HG02642 (cell line): ENCODE results near the gene ALAS2.
"Not testable (repeated sequence)": the region's sequence is repeated elsewhere in the genome, so short reads cannot be mapped to it uniquely, and the experiment has no call there.

Experiments
- ATAC-seq: cut with Tn5 transposase; IDR thresholded peaks from one replicate; pipeline ENCODE4 v1.9.1; 2021; ENCODE audit warnings: mild to moderate bottlenecking; ENCODE audit not compliant: unreplicated experiment, poor library complexity

ALAS2 gene, protein sequence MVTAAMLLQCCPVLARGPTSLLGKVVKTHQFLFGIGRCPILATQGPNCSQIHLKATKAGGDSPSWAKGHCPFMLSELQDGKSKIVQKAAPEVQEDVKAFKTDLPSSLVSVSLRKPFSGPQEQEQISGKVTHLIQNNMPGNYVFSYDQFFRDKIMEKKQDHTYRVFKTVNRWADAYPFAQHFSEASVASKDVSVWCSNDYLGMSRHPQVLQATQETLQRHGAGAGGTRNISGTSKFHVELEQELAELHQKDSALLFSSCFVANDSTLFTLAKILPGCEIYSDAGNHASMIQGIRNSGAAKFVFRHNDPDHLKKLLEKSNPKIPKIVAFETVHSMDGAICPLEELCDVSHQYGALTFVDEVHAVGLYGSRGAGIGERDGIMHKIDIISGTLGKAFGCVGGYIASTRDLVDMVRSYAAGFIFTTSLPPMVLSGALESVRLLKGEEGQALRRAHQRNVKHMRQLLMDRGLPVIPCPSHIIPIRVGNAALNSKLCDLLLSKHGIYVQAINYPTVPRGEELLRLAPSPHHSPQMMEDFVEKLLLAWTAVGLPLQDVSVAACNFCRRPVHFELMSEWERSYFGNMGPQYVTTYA

DNA sequence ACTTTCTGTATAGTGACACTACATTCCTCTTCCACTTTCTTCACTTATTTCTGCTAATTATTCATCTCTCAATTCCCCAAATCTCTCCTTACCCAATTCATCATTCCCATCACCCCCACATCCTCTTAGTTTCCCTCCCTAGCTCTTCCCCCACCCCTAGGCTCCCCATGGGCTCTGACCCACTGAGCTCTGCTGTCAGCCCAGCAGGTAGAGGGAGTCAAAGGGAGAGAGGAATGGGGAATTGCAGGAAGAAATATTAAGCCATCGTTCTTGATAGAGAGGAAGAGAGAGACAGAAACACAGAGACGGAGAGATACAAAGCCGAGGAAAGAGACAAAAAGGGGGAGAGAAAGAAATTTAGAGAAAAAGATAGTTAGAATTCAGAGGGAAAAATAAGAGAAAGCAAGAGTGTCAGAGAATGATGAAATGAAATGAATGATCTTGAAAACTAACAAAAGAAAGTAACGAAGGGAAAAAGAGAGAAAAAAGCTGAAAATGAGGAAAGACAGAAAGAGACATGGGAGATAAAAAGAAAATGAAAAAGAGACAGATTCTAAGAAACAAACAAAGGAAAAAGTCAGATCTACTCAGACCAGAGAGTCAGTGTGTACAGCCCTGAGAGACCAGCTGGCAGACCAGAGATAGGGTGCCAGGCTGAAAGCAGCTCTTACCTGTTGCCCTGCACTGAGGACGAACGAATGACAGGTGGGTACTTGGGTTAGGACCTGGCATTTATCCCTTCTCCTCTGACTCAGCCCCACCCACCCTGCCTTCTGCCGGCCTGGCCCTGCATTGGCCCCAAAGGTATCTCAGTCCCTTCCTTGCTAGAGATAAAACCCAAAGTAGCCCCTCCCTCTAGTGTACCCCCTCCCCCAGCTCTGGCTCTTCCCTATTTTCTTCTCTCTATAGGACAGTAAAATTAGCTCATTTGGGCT is at the start of gene ALAS2:
ALAS2 (minus strand) TSS at position 707 of the 935 bp plus-strand sequence. CDS start 4,977 bp downstream, outside the sequence.
- no peak for ATAC-seq

DNA sequence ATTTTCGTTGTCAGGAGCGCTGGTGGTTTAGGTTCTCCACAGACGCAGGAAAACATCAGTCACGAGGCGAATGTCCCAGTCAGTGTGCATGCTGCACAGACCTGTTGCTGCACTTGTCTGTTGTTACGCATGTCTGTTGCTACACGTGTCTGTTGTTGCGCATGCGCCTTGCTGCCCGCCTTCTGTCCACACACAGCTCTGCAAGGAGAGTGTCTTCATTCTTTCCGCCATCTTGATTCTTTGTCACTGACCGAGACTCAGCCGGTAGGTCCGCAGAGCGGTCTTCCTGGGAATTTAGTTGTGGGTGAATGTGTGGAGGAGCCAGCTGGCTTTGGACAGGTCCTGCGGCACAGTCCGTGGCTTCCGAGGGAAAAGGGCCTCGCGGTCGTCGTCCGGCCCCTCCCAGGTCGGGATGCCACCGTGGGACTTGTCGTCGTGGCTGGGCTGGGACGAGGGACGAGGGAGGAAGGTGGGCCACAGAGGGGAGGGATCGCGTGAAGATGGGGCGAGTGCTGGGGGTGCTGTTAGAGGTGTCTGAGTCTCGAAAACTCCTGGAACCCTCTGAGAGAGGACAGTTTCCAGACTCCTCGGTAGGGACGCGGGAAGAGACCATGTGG is 44.2 kb upstream of the ALAS2 start, which contains the start of gene PAGE2B:
PAGE2B (plus strand) TSS at position 180 of the 617 bp plus-strand sequence. CDS start 1,012 bp downstream, outside the sequence.
- ATAC-seq, result no peak

DNA sequence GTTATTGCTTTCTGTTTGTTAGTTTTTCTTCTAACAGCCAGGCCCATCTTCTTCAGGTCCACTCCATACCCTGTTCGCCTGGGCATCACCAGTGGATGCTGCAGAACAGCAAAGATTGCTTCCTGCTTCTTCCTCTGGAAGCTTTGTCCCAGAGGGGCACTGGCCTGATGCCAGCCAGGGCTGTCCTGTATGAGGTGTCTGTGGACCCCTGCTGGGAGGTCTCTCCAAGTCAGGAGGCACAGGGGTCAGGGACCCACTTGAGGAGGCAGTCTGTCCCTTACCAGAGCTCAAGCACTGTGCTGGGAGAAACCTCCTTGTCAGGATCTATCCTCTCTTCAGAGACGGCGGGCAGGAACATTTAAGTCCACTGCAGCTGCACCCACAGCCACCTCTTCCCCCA is 41.5 kb upstream of the ALAS2 start:
- no peak for ATAC-seq

DNA sequence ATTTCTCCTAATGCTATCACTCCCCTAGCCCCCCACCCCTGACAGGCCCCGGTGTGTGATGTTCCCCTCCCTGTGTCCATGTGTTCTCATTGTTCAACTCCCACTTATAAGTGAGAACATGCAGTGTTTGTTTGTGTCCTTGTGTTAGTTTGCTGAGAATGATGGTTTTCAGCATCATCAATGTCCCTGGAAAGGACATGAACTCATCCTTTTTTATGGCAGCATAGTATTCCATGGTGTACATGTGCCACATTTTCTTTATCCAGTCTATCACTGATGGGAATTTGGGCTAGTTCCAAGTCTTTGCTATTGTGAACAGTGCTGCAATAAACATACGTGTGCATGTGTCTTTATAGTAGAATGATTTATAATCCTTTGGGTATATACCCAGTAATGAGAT is 36.4 kb upstream of the ALAS2 start:
- not testable (repeated sequence) for ATAC-seq

DNA sequence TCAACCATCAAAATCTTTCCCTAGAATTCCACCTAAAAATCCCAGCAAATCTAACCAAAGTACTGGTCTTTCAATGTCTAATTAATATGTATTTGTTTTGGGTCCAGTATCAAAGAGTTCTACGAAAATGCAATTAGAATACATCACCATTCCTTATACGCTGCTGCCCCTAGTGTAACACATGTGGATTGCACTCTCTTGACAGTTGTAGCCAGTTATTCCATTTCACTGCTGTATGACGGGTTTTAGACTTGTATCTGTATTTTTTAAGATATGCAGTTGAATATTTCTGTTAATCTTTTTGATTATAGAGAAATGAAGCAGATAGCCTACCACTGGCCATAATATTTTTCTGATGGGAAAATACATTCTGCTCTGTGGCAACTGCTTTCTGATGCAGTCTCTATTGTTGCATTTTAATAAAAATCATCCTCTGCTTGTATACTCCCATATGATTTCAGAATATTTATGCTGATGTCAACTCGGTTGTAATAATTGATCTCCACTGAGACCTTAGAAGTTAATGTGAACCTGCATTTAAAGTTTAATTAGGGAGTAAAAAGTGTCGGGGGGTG is 27.0 kb upstream of the ALAS2 start:
- ATAC-seq, result no peak

DNA sequence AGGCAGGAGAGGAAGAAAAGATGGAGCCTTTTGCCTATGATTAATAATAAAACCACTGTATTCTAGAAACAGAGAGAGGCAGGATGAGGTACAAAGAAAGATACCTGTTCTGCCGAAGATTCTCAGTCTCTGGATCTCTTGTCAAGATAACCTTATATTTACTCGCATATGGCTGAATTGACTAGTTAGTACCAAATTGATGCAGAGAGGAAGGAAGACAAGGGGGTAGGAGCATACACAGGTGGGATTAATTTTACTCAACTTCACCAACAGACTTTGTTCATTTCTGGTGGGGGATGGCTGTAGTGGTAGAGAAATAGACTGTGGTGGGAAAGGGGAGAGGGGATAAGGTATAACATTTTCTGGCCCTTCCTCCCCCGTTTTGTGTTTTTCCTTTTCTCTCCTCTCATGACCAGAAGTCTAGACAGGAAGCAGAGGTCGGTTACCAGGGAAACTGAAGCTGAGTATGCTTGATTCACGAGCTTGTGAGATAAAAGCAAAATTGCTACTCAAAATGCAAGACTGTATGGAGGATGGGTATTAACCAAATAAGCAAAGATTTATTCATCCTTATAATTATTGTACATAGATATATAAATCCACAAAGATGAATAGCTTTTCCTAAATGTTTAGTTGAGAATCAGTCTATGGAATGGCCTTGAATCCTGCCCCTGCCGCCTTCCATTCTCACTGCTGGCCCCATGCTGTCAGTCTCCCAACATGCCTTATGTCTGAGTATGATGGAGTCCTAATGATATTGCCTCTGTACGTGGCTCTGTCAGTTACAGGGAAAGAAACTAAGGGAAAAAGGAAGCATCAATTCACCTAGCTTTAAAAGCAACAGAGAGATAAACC is 26.3 kb upstream of the ALAS2 start:
- no peak for ATAC-seq

DNA sequence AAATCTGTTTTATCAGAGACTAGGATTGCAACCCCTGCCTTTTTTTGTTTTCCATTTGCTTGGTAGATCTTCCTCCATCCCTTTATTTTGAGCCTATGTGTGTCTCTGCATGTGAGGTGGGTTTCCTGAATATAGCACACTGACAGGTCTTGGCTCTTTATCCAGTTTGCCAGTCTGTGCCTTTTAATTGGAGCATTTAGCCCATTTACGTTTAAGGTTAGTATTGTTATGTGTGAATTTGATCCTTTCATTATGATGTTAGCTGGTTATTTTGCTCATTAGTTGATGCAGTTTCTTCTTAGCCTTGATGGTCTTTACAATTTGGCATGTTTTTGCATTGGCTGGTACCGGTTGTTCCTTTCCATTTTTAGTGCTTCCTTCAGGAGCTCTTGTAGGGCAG is 19.8 kb upstream of the ALAS2 start:
- not testable (repeated sequence) for ATAC-seq

DNA sequence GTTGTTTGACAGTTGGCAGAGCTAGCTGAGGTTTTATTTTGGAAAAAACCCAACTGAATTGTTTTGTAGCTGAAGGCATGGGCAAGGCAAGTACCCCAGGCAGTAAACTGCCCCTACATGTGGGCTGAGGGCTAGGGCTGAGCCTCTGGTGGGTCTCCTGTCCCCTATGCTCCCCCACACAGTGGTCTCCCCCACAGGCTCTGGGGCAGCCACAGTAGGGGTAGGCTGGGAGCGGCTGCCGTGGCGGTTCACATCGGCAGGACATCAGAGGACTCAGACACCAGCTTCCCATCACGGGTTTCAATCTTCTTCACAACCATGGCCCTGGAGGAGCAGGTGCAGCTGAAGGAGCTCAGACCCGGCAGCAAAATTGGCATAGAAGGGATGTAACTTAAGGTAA is 10.7 kb upstream of the ALAS2 start:
- ATAC-seq, result no peak

DNA sequence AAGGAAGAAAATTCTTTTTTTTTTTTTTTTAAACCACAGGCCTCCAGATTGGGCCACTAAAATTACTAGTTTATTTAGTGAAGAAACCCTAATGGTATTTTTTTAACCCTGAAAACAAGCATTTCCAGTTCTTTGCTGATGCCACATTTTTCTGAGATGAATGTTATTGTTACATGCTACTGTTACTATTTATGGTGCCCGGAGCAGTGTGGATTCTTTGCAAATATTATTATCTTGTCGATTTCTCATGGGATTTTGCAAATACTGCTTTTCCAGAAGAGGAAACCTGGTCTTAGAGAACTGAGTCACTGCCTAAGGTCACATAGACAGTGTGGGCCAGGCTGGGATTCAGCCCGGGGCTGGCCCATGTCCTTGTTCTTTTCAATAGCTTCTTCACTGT is 8.7 kb upstream of the ALAS2 start:
- ATAC-seq, result no peak

DNA sequence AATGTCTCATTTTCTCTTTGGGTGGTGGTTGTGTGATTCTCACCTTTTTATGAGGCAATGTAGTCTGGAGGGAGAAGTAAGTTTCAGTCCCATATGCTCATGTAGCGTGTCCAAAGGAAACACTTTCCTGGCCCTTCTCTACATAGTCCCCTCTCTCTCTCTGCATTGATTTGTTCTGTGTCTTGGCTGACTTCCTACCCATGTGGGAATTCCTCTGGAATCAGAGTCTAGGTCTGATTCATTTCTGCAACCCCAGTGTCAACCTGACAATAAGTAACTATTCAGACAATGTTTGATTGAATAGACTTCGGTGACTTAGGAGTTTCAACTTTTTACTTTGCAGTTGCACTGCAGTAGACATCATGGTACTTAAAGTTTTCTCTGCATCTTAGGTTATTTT is 2.7 kb upstream of the ALAS2 start:
- ATAC-seq, result no peak

DNA sequence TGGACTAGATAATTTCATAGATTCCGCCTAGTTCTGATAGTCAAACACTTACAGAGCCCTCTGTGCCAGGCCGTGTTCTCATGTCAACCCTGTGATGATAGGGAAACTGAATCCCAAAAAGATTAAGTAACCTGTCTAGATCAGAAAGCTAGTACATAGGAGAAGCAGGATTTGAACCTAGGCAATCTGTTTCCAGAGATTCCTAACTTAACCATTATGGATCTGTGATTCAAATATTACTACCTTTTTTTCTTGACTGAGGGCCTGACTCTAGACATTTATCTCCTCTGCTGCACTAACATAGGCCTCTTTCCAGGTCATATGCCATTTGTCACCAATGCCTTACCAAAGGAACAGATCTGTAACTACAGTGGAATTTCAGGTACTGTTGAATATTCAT is 1.5 kb downstream of the ALAS2 start:
- no peak for ATAC-seq

DNA sequence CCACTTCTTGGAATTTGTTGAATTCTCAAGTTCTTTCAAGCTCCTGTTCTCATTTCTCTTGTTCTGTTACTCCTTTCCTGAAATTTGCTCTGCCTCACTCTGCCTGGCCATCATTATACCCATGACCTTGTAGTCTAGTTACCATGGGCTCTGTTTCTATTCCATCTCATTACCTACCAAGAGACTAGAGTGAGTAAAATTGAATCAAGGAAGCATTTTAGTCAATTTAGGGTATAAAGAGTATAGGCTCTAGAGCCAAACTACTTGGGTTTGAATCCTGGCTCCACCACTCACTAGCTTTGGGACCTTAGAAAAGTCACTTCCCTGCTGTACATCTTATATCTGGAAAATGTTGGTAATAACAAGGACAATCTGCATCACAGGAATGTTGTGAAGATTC is 2.2 kb downstream of the ALAS2 start:
- no peak for ATAC-seq

DNA sequence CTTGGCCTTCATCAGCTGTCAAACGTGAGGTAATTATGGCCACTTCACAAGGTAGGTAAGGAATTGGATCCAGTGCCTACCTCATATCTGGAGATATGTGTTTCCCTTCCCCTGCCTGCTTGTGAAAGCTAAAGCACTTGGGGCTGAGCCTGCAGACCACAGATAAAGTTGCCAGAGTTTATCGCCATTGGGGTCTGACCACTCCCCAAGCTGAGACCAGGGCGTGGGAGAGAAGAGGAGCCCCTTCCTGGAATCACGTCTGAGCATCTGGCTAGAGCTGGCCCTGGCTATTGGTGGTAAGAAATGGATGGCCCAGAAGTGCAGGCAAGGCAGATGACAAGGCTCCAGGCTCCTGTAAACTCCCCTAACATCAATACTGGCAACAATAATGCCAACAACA is 2.7 kb downstream of the ALAS2 start:
- no peak for ATAC-seq

DNA sequence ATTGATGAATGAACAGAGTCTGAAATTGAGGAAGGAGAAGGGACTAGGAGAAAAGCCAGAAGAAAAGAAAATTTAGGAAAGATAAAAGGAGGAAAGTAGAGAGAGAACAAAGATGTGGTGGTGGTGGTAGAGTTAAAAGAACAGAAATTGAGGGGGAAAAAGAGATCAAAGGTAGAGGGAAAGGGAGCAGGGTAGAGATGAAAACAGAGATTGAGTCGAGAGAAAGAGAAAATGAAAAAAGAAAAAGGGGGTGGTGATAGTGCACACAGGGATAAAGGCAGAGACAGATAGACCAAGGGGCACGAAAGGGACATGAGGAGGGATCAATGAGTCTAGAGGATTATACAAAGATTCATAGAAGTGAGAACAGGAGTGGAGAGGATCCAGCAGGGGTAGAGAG is 3.9 kb downstream of the ALAS2 start:
- no peak for ATAC-seq

DNA sequence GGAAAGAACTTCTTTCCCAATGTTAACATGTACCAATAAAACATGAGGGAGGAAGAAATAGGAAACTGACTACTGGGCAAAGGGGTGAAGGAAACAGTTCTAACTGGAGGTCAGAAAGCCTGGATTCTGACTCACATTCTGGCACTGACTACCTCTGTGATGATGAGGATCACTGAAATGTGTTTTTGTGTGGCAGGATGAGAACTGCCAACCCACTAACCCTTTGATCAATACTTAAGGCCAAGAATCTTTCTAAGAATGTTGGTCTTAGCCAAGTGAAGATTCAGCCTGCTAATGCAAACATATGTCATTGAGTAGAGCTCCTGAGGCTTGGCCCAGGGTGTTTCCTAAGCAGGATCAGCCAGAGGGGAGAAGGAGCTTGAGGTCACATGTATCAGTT is 4.6 kb downstream of the ALAS2 start:
- no peak for ATAC-seq

DNA sequence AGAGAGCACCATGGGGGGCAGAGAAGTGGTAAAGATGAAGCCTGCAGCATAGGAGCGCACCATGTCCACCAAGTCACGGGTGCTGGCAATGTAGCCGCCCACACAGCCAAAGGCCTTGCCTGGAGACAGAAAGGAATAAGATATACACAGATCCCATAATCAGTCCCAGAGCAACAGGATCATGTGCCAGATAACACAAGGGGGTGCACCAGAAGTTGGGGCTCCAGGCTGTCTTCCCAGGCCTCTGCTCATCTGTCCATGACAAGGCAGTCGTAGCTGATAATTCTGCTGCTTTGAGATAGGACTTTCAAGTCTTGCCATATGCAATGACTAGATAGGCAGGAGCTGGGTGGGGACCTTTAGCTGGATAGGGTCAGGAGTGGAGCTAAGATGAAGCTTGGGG is 15.9 kb downstream of the ALAS2 start:
- ATAC-seq, result no peak

DNA sequence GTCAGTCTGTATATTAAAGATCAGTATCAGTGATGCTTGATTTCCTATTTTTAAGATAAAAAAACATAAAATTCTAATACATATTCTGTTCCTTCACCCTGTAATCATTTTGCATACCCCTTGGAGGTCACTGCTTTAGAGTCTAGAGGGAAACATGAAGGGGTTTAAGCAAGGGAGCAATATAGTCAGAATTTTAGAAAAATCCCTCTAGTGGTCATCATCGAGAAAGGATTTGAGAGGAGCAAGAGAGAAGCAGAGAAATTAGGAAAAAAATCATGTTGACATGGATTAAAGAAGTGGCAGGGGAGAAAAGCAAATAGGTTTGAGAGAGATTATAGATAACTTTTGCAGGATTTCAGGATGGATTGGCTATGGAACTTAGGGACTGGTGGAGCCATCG is 19.5 kb downstream of the ALAS2 start:
- ATAC-seq, result no peak

DNA sequence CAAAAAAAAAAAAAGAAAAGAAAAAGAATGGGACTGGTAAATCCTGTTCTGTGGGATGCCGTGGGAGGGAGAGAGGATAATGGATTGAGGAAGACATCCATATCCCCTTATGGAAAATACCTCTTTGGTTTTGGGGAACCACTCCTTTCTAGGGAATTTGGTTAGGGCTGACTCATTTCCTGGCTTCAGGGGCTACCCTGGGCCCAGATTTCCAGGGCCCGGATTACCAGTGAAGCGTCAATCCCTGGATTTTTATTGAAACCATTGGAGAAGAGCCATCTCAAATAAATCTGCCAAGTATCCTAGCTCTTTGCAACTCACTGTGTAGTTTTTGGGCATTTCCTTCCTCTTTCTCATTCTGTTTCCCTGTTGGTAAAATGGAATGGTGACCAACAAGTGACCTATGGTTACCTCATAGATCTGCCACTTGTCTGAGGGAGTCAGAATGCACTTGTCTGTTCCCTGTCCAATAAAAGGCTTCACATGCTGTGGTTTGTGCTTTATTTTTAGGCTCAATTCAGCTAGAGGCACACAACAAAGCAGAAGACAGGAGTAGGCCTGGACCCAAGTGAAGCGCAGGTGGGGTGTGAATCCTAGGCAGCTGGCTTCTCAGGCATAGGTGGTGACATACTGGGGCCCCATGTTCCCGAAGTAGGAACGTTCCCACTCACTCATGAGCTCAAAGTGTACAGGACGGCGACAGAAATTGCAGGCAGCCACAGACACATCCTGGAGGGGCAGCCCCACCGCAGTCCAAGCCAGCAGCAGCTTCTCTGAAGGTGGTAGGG is 22.0 kb downstream of the ALAS2 start:
- no peak for ATAC-seq
